Left renal pelvis (tissue), 4 donors: Measurements from ENCODE around the gene PKP4. TPM values are rescaled to one million over a fixed set of nuclear protein-coding genes. Genes with fewer than 3 reads are reported as not detected.

Source experiments
- DNase-seq, 4 donors: peaks; one replicate each; pipeline ENCODE4 v3.0.0-alpha.2; 2013; ENCODE audit warnings: low read depth in 4 of 4, low spot score in 3 of 4
- polyA plus RNA-seq, 4 donors: library from polyadenylated mRNA; unstranded; fragments of 120-200 nt; gene quantifications; one replicate each; pipeline ENCODE4 v1.2.1, GENCODE V29; 2013; ENCODE audit not compliant: insufficient read length in 4 of 4

Gene PKP4
- polyA plus RNA-seq, 4 donors = 46.9 to 170 (median 165) TPM

GRCh38 chr2:158635961-158636601 lies 179.3 kb downstream of the PKP4 start:
- no peak for DNase-seq

- DNase-seq = no peak
Observed at GRCh38 chr2:158637357-158637756, 180.6 kb downstream of the PKP4 start.

GRCh38 chr2:158644139-158644538 lies 187.4 kb downstream of the PKP4 start:
- DNase-seq = no peak

- DNase-seq = no peak
Observed at GRCh38 chr2:158645299-158645698, 188.5 kb downstream of the PKP4 start.

GRCh38 chr2:158647436-158648231 lies 190.9 kb downstream of the PKP4 start:
- no peak for DNase-seq

GRCh38 chr2:158649846-158650245 lies 193.1 kb downstream of the PKP4 start:
- DNase-seq = no peak

- no peak for DNase-seq
Observed at GRCh38 chr2:158650646-158651357, 194.1 kb downstream of the PKP4 start.

- DNase-seq = no peak
Observed at GRCh38 chr2:158651358-158652057, 194.8 kb downstream of the PKP4 start.

GRCh38 chr2:158655628-158656027 lies 198.9 kb downstream of the PKP4 start:
- no peak for DNase-seq

- DNase-seq = no peak
Observed at GRCh38 chr2:158656492-158657229, 199.9 kb downstream of the PKP4 start.

- no peak for DNase-seq
Observed at GRCh38 chr2:158658396-158658795, 201.6 kb downstream of the PKP4 start.

- no peak for DNase-seq
Observed at GRCh38 chr2:158659483-158659882, 202.7 kb downstream of the PKP4 start.

GRCh38 chr2:158661231-158661630 lies 204.5 kb downstream of the PKP4 start:
- DNase-seq = no peak

GRCh38 chr2:158662421-158662820 lies 205.7 kb downstream of the PKP4 start:
- no peak for DNase-seq

GRCh38 chr2:158663796-158664195 lies 207.0 kb downstream of the PKP4 start:
- DNase-seq = no peak

GRCh38 chr2:158664987-158665386 lies 208.2 kb downstream of the PKP4 start:
- DNase-seq = no peak

- no peak for DNase-seq
Observed at GRCh38 chr2:158665536-158666302, 209.0 kb downstream of the PKP4 start.

- no peak for DNase-seq
Observed at GRCh38 chr2:158666969-158667368, 210.2 kb downstream of the PKP4 start.

- no peak for DNase-seq
Observed at GRCh38 chr2:158667586-158667985, 210.8 kb downstream of the PKP4 start.
